Ramos (cell line): ENCODE data around the gene CACNA1D.

Experiments used
- in situ Hi-C: fragments of 300-500 bp; cut with MboI; formaldehyde crosslinking; loops from one replicate; pipeline ENCODE4 v1.14.3; 2022; ENCODE audit warnings: low sequenced_read_pairs; ENCODE audit not compliant: unreplicated experiment

The CACNA1D gene

DNA sequence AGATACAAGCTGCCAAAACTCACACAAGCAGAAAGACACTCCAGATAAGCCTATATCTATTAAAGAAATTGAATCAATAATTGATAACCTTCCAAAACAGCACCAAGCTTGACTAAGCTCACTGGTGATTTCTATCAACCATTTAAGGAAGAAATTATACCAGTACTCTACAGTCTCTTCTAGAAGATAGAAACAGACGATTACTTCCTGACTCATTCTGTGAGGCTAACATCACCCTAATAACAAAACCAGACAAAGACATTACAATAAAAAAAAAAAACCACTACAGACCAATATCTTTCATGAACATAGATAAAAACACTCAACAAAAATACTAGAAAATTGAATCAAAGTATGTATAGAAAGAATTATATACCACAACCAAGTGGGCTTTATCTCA lies 331.6 kb downstream of the CACNA1D start:
- in situ Hi-C loops = no loop called here

DNA sequence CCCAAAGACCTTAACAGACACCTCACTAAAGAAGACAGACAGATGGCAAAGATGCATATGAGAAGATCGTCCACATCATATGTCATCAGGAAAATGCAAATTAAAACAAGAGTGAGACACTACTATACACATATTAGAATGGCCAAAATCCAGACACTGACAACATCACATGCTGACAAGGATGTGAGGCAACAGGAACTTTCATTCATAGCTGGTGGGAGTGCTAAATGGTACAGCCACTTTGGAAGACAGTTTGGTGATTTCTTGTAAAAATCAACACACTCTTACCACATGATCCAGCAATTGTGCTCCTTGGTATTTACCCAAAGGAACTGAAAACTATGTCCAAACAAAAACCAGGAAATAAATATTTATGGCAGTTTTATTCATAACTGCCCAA lies 334.2 kb downstream of the CACNA1D start:
- in situ Hi-C loops = no loop called here

DNA sequence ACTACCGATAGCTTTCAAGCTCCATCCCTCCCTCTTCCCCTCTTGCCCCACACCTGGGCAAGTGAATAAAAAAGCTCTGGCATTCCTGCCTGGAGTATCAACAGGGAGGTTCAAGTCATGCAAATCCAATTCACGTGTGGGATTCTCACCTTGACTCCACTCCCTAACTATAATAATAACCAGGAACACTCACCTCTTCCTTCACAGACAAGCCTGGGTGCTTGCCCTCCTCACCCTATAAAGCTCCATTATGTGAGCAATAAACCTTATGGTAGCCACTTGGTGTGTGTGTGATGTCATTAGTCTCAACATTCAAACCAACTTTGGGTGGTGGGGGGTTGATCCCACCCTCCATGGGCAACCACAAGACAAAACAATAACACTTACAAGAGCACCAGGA lies 335.2 kb downstream of the CACNA1D start:
- in situ Hi-C loops = no loop called here

DNA sequence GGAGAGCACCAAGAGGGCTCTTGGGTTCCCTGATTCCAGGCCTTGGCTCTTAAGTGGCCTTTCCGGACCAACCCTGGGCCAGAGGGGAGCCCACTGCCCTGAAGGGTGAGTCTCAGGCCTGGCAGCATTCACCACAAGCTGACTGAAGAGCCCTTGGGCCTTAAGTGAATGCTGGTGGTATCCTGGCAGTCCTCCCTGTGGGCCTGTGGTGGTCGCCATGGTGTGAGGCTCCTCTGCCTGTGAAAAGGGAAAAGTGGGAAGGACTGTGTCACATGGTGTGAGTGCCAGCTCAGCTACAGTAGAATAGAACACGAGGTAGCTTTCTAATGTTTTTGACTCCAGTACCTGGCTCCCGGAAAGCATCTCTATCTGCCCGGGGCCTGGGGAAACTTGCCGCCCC lies 336.5 kb downstream of the CACNA1D start:
- in situ Hi-C loops = no loop called here

DNA sequence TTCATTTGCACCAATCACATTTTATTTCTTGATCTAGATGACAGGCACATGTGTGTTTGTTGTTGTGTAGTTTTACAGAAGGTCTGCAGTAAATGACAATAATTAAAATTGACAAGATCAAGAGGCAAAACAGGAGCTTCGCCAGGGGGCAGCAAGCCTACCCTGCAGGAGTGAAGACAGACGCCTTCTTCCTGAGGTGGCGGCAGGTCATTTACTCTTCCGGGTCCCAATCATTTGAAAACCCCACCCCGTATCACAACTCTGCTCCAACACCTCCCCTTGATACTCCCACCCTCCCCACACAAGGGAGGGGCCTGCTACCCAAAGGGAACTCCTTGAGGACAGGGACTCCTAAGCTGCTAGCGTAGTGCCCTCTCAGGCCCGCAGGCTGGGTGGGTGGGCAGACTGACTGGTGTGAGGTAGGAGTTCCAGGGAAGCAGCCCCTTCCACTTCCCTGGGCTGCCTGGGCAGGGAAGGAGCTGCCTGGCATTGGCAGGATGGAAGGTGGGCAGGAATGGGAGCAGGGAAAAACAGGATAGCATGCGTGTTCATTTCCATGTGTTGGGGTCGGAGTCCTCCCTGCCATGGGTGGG lies 338.7 kb downstream of the CACNA1D start:
- in situ Hi-C loops = no loop called here

DNA sequence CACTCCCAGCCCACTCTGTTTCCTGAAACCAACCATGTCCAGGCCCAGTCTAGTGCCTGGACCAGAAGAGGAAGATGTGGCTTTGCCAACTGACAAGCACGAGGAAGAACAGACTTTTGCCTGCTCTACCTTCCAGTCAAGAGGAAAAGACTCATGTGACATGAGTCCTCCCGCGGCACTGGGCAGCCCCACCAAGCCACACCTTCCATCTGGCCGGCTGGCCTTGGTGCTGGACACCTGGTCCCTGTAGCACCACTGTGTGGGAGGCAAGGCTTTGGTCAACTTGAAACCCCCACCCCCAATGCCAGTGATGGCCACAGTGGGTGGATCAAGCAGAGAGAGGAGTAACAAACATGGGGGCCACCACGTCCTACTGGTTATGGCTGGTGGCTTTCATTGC lies 339.3 kb downstream of the CACNA1D start:
- in situ Hi-C loops = no loop called here

DNA sequence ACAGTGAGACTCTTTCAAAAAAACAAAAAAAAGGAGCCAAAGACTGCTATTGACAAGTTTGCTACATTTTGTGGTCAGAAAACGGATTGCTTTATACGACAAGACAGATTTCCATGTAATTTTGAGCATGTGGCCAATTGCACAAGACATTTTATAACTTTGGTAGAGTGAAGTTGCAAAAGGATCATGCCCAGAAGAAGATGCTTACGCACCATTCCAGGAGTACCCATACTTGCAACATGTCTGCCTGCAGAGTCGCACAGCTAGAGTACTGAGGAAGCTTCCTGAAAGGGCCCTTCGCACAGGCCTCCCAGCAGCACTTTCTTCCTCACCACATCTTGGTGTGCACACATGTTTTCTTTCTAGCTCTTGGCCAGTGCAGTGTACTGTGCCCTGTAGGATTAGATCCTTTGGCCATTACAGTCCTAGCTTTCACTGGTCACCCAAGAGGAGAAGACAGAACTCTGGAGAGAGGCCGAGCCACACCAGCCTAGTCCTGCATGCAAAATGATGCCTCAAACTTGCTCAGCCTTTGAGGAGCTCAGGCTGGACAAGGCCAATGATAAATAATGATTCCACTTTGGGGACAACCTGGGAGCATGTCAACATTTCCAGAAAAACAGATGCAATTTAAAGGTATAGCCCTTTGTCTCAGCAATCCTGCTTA lies 340.2 kb downstream of the CACNA1D start:
- in situ Hi-C loops = no loop called here

DNA sequence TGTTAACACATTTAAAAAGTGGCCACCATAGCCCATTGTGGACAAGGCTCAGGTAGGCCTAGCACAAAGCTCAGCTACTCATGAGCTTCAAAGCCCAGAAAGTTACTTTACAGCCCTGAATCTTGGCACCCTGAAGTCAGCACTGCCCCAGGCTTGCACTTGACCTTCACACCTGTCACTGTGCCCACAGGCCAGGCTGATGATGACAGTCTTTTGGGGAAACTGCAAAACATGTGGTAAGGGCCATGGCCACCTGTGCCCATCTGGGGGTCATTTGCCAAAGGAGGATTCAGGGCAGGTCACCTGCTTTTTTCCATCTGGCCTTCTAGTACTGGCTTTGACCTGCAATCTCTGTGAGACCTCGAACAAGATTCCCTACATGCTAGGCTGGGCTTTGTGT lies 340.8 kb downstream of the CACNA1D start:
- in situ Hi-C loops = no loop called here

DNA sequence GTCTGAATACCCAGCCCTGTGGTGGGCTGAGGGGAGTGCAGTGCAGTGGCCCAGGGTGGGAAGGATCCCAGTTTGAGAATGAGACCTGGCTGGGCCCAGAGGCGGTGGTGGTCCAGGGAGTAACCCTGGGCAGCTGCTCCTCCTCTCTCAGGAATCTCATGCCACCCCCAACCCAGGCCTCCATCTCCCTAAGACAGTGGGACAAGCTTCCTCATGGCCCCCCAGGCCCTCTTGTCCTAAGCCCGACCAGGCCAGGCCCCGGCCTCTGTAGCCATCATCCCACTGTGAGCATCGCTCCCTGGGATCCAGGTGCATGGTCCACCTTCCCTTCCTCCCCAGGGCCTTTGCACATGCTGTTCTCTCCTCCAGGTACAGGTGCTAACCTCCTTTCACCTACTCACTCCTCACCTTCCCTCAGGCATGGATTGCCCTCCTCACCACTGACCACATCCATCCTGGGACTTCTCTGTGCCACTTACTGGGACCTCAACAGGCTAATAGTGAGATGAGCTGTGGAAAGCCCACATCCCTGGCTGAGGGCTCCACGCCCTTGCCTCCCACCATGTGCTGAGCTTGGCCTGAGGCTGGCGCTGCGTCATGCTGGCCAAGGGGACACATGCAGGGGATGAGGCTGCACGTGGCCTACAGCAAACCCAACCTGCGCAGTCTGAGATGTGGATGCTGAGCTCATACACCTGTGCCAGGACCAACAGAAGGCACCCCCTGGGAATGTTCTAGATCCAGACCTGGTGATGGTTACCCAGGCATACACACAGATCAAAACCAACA lies 341.9 kb downstream of the CACNA1D start:
- in situ Hi-C loops = no loop called here

DNA sequence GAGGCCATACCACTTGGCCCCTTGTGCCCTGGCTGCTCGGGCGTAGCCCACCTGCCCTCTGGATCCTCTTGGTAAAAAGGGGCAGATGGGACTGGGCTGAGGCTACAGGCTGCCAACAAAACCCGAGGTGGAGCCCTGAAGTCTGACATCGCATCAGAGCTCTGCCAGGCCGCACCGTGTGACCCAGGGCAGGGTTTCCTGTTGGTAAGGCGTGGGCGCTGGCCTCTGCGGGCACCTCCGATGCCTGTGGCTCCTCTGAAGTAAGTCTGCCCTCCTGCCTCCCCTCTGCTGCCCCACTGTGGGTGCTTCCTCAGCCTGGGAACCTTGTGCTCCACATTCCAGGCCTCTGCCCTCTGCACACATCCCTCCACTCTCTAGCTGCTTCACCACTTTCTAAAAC lies 342.9 kb downstream of the CACNA1D start:
- in situ Hi-C loops = no loop called here

DNA sequence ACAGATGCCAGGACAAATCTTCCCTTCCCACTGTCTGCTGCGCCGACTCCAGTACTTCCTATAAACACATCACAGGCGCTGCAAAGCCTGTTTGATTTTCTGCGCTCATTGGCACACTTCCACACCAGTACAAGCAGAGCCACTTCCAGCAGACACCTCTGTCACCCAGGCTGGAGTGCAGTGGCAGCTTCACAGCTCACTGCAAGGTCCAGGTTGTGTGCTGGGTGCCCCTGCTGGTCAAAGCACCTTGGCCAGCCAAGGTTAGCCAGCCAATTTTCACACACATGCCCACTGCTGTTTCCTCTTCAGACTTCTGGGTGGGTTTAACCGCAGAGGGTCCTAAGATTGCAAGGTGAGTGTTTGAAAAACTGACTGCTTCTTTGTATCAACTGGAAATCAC lies 346.9 kb downstream of the CACNA1D start:
- in situ Hi-C loops = no loop called here

DNA sequence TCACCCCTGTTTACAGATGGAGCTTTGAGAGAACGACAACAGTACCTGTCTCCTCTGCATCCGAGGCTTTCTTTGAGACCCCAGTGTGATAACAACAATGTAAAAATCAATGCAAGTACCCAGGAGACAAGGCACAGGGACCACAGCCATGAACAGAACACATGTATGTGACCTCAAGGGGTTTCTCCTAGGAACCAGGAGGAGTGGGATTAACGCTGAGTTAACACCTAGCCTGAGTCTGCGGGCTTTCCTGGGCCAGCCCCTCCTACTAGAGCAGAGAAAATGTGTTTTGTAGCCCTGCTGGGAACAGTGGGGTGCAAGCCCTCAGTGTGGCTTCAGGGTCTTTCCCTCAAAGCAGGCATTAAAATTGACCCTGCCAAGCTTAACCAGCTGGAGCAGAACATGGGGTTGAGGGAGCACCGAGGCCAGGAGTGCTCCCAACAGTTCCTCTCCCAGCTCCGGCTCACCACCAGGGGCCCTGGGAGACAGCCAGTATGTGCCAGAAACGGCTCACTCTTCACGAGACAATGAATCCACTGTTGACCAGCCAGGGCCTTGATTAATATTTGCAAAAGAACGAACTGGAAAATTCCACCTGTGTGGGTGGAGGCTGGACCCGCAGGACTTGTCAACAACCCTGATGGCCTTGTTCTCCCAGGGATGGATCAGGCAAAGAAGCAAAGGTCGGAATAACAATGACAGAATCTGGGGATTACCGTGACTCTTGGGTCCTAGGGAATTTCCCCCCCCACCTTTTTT lies 348.2 kb downstream of the CACNA1D start:
- in situ Hi-C loops = no loop called here

DNA sequence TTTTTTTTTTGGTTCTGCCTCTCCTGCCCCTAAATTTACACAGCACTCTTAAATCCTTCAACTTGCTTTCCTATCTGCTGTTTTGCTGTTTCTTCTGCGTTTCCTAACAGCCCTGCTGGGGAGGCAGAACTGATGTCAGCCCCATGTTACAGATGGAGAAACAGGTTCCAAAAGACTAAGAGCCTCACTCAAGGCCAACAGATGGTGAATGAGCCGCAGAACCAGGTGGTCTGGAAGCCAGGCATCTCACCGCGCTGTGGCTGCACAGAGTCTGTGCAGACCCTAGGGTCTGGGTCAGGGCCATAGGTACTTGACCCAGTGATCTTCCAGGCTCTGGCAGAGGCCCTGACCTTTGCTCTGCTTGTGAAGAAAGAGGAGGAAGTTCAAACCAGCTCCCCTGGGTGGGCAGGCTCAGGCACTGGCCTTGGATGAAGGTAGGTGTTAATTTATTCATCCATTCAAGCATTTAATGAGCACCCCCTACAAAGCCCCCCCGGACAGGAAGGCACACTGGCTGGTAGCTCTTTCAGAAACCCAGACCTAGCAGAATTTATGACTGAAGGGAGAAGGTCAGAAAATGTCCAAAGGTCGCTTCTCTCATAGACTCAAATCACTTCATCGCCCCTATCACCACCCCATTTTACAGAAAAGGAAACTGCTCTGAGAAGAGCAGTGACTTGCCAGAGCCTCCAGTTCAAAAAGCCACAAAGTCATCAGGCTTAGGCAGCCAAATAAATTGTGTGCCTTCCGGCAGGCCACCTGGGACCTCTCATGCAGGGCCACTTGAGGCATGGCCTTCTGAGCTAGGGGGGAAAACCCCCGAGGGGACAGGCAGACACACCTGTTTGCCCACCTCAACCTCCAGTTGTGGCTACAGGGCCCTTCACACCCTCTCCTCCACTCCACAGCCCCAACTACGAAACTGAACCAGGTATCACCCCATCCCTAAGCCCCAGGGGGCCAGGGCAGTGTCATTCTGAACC lies 349.1 kb downstream of the CACNA1D start:
- in situ Hi-C loops = no loop called here

DNA sequence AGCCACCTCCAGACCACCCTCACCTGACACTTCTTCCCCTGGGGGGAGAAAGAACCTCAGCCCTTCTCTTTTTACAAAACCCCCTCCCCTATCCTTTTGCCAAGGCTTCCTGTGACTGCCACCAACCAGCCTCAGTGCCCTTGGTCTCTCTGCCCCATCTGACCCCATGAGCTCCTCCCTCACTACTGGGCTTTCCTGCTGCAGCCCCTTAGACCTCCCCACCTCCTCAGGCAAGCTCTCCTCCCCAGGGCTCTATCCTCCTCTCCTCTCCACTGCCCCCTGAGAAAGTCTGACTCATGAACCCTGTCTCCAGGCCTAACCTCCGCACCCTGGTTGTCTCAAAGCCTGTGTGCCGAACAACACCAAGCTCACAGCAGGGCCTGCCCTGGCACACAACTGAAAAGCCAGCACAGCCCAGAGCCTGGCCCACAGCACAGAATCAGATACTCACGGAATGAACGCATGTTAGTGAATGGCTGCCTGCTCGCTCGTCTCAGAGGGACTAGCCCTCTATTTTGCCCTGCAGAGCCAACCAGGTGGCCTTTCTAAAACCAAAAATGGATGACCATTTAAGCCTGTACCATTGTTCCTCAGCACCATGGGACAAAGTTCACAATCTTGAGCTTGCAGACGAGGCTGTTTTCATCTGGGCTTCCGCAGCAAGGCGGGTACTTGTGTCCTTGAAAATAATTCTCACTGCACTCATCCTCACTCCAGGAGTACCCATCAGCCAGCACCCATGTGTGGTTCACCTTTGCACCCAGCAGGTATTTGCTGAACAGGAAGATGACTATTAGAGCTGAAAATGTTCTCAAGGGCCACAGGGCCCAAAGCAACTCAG lies 350.1 kb downstream of the CACNA1D start:
- in situ Hi-C loops = no loop called here

DNA sequence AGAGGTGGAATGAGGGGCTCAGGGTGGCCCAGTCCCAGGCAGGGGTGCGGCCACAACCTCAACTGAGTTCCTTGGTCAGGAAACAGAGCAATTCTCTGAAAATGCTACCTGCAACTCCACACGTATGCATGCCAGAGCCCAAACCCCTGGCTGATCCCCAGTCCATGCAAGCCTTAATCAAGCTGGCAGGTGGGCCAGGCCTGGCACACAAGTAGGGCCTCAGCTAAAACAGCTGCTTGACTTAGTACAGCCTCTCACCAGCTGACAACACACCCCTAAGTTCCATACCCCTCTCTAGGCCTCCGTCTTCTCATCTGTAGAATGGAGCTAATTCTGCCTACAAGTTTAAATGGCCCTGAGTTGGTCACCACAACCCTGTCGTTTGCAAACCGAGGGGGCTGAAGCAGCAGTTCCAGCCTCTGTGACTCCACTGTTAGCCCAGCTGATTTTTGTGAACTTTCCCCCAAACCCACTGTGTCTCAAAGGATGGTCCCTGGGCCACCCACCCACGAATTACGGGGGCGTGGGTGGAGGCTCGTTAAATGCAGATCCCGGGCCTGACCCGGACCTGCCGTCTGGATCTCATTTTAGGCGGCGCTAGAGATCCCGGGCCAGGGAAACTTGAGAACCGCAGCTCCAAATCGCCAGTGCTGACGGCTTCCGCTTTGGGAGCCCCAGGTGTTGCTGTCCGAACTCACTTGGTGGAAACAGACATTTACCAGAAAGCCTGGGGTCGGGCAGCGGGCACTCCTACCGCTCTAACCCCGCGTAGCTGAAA lies 350.9 kb downstream of the CACNA1D start:
- in situ Hi-C loops = no loop called here

DNA sequence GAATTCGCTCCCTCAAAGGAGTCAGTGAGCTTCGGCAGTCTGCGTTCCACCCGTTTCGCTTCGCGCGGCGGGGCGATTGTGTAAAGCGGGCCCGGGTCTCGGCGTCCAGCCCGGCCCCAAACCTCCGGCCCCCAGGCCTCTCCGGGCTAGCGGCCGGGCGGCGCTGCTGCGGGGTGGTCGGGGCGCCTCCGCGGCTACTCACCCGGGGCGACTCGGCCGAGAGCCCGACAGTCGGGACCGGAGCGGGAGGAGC lies 351.4 kb downstream of the CACNA1D start:
- in situ Hi-C loops = no loop called here

DNA sequence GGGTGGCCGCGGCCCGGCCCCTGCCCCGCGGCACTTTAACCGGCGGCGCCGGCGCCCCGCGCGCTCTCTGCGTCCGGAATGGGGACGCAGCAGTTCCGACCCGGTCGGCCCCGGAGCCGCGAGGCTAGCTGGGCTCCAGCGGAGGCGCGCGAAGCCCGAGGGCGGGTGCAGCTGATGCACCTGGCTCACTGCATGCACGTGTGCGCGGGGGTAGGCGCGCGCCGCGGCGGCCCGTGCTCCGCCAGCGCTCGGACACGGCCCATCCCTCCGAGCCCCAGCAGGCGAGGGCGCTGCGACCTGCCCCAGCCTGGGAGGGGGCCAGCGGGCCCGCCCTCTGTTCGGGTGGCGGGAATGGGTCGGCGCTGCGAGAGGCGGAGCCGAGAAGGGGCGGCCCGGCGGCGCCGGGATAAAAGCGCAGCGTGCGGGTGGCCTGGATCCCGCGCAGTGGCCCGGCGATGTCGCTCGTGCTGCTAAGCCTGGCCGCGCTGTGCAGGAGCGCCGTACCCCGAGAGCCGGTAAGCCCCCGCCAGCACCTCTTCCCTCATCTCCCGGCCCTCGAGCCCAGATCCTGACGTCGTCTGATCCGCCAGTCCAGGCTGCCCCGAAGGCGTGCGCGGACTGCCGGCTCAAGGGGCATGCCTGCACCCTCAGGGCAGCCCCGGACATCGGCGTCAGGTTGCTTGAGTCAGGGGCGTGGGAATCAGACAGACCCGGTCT lies 351.9 kb downstream of the CACNA1D start, which contains the start of the genes CHDH and IL17RB:
Gene CHDH, minus strand, starts transcription at position 286 of the 717 bp plus-strand sequence. CDS start 22,411 bp downstream, outside the sequence.
Gene IL17RB, plus strand, starts transcription at position 435 of the 717 bp plus-strand sequence. Its CDS starts 21 bp downstream, at position 456.
- in situ Hi-C loops = no loop called here

DNA sequence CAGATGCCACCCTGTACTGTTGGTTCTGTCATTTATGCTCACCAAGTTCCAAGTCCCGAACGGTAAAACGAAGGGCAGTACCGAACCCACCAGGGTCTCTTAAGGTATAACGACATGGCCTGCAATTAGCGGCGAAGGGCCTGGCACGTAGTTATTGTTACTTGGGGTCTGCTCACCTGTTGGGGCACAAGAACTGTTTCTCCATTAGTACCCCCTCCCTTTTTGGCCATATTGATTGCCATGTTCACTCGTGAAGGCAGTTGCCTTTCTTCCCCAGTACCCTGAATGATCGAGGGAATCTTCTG lies 352.4 kb downstream of the CACNA1D start:
- in situ Hi-C loops = no loop called here
